Activated CD4-positive, CD25-positive, alpha-beta regulatory T cell treated with anti-CD3 and anti-CD28 coated beads, Interleukin-2, amount 50 U/mL, for 16 hours (primary cell): ENCODE data around the gene CXCL6.

Experiments used
- DNase-seq: peaks from one replicate; pipeline ENCODE4 v3.0.0-alpha.2; 2020; ENCODE audit warnings: low read depth, low spot score

The CXCL6 gene

GRCh38 chr4:73842696-73843095 is 6.2 kb downstream of the CXCL6 start:
- no peak for DNase-seq

- no peak for DNase-seq
These were observed 6.9 kb downstream of the CXCL6 start for GRCh38 chr4:73843369-73843768.

- DNase-seq: no peak
These were observed 7.9 kb downstream of the CXCL6 start for GRCh38 chr4:73844345-73844744.

GRCh38 chr4:73844806-73845205 is 8.3 kb downstream of the CXCL6 start:
- no peak for DNase-seq

GRCh38 chr4:73847526-73848182 is 11.2 kb downstream of the CXCL6 start:
- DNase-seq: no peak

- no peak for DNase-seq
These were observed 11.8 kb downstream of the CXCL6 start for GRCh38 chr4:73848183-73848777.

GRCh38 chr4:73850261-73850970 is 13.9 kb downstream of the CXCL6 start:
- DNase-seq: no peak

- DNase-seq: no peak
These were observed 14.8 kb downstream of the CXCL6 start for GRCh38 chr4:73851293-73851692.

GRCh38 chr4:73852771-73853170 is 16.3 kb downstream of the CXCL6 start:
- no peak for DNase-seq

GRCh38 chr4:73853246-73853704 is 16.8 kb downstream of the CXCL6 start, which contains the start of gene PF4V1:
Gene PF4V1 (plus strand): TSS chr4:73853296. CDS start chr4:73853363, 67 bp downstream.
- DNase-seq: no peak

- no peak for DNase-seq
These were observed 17.4 kb downstream of the CXCL6 start for GRCh38 chr4:73853718-73854473.

GRCh38 chr4:73855406-73855805 is 18.9 kb downstream of the CXCL6 start:
- DNase-seq: no peak

GRCh38 chr4:73856518-73856917 is 20.0 kb downstream of the CXCL6 start:
- no peak for DNase-seq

GRCh38 chr4:73859614-73860088 is 23.2 kb downstream of the CXCL6 start:
- no peak for DNase-seq

GRCh38 chr4:73860181-73860580 is 23.7 kb downstream of the CXCL6 start:
- no peak for DNase-seq

GRCh38 chr4:73860917-73861316 is 24.4 kb downstream of the CXCL6 start:
- no peak for DNase-seq

GRCh38 chr4:73862322-73862721 is 25.8 kb downstream of the CXCL6 start:
- no peak for DNase-seq

- no peak for DNase-seq
These were observed 27.9 kb downstream of the CXCL6 start for GRCh38 chr4:73864365-73864764.

- DNase-seq: no peak
These were observed 28.5 kb downstream of the CXCL6 start for GRCh38 chr4:73864961-73865360.

- no peak for DNase-seq
These were observed 29.1 kb downstream of the CXCL6 start for GRCh38 chr4:73865431-73866096.

GRCh38 chr4:73866246-73866645 is 29.8 kb downstream of the CXCL6 start:
- no peak for DNase-seq
